HG02852 (cell line): ENCODE results near the gene MARCHF10.
"Not testable (repeated sequence)": the region's sequence is repeated elsewhere in the genome, so short reads cannot be mapped to it uniquely, and the experiment has no call there.

Source experiments
- ATAC-seq: cut with Tn5 transposase; IDR thresholded peaks from one replicate; pipeline ENCODE4 v1.9.1; 2021; ENCODE audit warnings: mild to moderate bottlenecking, moderate library complexity; ENCODE audit not compliant: unreplicated experiment

The MARCHF10 gene

GRCh38 chr17:62807812-62808575, at the start of gene MARCHF10:
TSS of gene MARCHF10 (minus strand) at chr17:62808314. CDS start at chr17:62801735, 6,579 bp downstream.
- no peak for ATAC-seq

DNA sequence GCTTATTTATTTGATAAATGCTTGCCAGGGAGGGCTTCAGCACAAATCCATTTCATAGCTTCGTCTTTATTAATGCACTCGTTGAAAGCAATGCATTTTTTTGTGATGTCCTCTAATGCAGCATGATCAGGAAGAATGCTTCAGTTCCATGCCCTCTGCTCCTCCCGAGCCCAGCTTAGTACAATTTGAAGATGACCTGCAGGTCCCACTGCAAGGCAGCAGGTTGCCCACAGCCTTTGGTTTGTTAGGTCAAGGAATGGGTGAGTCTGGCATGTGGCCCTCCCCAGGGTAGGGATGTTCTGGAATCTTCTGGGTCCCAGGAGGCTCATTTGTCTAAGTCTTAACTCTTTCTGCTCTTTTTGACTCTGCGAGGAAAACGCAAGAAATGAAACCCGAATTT, 49.4 kb upstream of the MARCHF10 start:
- ATAC-seq, result no peak

DNA sequence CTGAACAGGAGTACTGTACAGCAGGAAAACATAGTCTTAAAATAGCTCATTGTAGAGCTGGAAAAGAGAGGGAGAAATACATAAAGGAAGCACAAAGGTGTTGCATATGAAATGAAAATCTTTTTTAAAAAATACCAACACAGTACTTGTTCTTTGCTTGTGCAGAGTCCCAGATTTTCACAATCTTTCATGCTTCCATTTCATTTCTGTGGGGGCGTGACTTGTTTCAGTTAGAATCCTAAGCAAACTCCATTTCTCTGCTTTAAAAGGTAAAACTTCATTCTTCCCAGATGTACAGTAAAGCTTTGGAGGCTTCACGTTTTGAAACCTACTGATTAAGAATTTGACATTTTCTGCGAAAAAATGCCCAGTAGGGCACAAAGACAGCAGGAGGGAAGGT, 48.5 kb upstream of the MARCHF10 start:
- ATAC-seq, result no peak

DNA sequence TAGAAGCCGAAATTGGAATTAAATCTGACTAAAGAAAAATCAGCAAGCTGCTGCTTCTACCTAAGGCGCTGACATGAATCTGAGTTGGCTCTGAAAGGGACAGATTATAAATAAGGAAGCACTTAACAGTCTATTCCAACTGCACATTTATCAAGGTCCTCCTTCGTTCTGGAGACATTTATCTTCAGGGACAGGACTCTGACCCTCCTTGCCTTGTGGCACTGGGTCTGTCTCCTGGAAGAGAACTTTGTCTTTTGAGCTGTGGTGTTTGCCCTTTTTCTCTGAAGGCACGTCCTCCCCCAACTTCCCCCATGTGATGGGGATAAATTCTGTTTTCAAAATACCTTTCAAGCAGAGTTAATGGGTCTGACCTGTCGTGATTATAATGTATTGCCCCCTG, 47.0 kb upstream of the MARCHF10 start:
- no peak for ATAC-seq

DNA sequence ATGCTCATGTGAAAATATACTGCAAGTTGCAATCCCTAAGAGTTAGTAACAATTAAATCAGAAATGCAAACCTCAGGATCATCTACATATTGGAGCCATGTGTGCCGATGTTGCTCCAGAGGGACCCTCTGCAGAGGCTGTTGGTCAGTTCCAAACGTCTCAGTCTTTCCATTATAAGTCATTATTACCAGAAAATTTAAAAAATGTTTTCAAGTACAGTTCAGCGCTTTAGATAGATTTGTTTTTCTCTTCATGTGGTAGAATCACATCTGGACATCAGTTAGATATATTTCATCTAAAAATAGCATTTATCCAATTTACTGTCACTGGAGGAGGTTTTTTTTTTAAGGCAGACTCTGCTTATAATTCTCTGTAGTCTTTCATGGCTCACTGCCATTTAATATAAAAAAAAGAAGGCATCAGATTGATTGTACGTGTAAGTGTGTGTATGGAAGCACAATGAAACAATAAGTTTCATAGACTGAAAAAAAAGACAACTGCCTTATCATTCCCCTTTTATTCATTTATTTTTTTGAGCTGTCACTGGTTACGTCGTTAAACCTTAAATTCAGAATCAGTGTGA, 46.1 kb upstream of the MARCHF10 start:
- ATAC-seq, result no peak

DNA sequence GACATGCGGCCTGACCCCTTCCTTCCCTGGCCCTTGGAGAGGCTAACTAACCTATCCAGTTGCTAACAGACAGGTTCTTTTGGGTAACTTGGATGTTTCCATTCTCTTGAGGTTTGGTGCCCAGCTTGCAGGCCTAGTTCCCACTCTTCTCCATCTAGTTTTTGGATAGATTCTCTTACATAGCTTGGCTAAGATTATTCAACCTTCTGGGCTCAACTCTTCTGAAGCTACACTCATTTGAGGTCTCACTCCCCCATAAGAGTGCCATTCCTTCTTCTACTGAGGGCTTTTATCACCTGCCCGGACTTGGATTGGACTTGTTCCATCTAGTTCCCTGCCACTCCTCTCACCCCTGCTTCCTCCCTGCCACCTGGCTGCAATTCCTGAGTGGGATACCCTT, 44.1 kb upstream of the MARCHF10 start:
- ATAC-seq, result no peak

- ATAC-seq, result not testable (repeated sequence)
Measured at GRCh38 chr17:62849591-62850415, 41.7 kb upstream of the MARCHF10 start.

DNA sequence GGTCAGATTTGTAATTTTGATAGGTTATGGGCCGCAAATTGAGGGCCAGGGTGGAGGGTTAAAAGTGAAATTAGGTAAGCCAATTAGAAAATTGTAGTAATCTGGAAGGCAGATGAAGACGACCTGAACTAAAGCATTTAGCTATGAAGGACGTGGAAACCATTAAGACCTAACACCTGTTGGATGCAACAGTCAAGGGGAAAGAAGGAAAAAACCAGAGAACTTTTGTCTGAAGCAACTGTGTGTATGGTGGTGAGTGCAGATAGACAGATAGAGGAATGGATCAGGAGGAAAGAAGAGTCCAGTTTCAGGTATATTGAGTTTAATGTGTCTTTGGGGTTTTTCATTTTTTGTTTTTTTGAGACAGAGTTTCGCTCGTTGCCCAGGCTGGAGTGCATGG, 40.2 kb upstream of the MARCHF10 start:
- ATAC-seq, result no peak

DNA sequence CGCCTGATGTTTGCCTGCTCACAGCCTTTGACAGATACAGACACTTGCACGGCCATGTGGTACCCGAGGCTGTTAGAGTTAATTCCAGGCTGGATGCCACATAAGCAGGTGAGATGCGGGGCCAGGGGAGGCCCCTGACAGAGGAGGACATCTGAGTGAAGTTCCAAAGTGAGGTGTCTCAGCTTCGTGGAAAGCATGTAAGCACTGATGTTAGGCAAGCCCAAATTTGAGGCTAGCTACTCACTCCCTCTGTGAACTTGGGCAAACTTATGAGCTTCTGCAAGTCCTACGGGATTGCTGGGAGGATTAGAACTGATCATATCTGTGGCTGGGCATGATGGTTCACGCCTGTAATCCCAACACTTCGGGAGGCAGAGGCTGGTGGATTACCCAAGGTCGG, 39.3 kb upstream of the MARCHF10 start:
- no peak for ATAC-seq

DNA sequence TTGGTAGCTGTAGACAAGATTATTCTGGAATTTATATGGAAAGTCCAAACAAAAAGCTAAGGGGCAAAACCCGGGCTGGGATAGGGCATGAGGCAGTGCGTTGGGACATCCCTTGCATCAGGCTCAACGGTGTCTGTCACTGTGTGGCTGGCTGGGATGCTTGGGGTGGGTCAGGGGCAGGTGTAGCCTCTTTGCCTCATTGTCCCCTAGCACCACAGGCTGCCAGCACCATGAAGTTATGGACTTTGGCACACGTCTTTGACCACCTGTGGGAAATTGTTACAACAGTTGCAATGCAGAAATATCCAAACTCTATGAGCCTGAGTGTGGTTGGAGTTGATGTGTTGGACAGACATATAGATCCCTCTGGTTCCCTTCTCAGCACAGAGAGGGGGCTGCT, 32.8 kb upstream of the MARCHF10 start:
- no peak for ATAC-seq

DNA sequence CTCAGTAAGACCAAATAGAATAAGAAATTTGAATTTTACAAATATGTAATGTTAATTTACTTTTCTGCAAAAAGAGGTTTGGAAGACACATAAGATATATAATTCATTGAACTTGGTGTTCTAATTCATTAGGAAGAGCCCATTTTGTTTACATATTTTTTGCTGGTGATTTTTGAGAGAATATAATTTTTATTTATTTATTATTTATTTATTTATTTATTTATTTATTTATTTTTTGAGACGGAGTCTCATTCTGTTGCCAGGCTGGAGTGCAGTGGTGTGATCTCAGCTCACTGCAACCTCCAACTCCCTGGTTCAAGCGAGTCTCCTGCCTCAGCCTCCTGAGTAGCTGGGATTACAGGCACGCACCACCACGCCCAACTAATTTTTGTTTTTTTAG, 25.7 kb upstream of the MARCHF10 start:
- not testable (repeated sequence) for ATAC-seq

- ATAC-seq, result no peak
Measured at GRCh38 chr17:62832405-62832804, 24.3 kb upstream of the MARCHF10 start.

- not testable (repeated sequence) for ATAC-seq
Measured at GRCh38 chr17:62831066-62831465, 23.0 kb upstream of the MARCHF10 start.

GRCh38 chr17:62827746-62828485, 19.8 kb upstream of the MARCHF10 start:
- no peak for ATAC-seq

DNA sequence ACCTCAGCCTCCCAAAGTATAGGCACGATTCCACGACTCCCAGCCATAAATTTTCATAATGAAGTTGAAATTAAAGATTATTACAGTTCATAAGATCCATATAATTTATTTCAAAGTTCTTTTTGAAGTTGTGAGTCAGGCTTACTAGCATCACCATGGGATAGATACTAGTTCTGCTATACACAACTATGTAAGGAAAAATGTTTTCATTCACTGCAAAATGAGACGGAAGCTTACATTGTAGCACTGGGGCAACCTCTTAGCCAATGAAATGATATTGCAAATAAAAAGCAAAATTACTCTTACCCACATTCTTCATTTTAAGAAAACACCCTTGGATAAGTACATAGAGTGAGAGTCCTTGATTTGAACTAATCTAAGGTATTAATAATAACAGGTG, 18.8 kb upstream of the MARCHF10 start:
- ATAC-seq, result no peak

- ATAC-seq, result no peak
Measured at GRCh38 chr17:62825182-62825581, 17.1 kb upstream of the MARCHF10 start.

DNA sequence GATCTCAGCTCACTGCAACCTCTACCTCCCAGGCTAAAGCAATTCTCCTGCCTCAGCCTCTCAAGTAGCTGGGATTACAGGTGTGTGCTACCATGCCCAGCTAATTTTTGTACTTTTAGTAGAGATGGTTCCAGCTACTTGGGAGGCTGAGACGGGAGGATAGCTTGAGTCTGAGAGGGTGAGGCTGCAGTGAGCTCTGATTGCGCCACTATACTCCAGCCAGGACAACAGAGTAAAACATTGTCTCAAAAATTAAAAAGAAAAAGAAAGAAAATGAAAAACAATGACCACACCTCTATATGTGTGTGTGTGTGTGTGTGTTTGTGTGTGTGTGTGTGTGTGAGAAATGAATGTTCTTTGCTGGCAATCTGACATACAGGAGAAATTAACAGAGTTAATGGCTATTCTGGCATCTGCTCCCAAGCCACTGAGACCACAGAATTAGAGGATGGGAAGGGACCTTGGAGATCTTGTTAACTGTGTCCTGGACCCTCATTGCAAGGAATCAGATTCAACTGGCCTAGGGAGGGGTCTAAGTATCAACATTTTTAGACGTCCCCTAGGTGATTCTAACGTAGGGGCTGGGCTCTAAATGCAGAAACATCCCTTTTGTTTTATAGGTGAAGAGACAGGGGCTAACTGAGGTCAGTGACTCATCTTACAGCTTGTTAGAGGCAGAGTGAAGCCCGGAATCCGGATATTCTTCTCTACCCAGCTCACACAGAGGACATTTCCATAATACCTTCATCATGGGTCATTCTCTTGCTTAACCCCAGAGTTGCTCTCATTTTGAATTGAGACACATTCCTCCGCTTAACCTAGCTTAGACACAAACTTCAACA, 16.4 kb upstream of the MARCHF10 start:
- ATAC-seq, result no peak

DNA sequence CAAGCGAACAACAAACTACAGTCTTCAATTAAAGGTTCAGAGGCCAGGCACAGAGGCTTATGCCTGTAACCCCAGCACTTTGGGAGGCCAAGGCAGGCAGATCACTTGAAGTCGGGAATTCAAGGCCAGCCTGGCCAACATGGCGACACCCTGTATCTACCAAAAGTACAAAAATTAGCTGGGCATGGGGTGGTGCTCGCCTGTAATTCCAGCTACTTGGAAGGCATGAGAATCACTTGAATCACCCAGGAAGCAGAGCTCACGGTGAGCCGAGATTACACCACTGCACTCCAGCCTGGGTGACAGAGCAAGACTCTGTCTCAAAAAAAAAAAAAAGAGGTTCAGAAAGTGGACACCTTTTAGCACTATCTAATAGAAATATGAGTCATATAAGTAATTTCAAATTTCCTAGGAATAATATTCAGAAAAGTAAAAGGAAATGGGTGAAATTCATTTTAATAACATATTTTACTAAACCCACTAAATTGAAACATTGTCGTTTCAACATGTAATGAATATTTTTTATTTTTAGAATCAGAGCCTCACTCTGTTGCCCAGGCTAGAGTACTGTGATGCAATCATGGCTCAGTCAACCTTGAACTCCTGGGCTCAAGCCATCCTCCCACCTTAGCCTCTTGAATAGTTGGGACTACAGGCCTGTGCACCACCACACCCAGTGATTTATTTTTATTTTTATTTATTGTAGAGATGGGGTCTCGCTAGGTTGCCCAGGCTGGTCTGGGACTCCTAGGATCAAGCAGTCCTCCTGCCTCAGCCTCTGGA, 15.2 kb upstream of the MARCHF10 start:
- ATAC-seq, result no peak

GRCh38 chr17:62822080-62822904, 14.2 kb upstream of the MARCHF10 start:
- no peak for ATAC-seq
